CD4-positive, alpha-beta T cell (primary cell): ENCODE data around the gene SPIB. TPM values are rescaled to one million over a fixed set of nuclear protein-coding genes. Genes with fewer than 3 reads are reported as not detected.
A peak's percentile ranks its signal among the peaks of the same experiment; 100 is the strongest.

Source experiments
- ATAC-seq: fragments of 200-7000 bp; cut with Tn5 transposase; one replicate; pipeline ENCODE4 v1.10.0; 2022; ENCODE audit warnings: mild to moderate bottlenecking; ENCODE audit not compliant: poor library complexity
- CTCF ChIA-PET: fragments of 350-600 bp; sonication (Branson Sonifier 250); formaldehyde crosslinking; loops from one replicate; lab custom pipeline; 2021; ENCODE audit warnings: antibody characterized with exemption, inconsistent platforms; lab: Charles Lee
- POLR2A ChIA-PET: fragments of 350-600 bp; sonication (Branson Sonifier 250); formaldehyde crosslinking; loops from one replicate; lab custom pipeline; 2021; ENCODE audit warnings: antibody characterized with exemption, inconsistent platforms; lab: Charles Lee
- DNase-seq, 14 experiments: peaks; one replicate each; pipeline ENCODE4 v3.0.0-alpha.2; 2013 to 2020; ENCODE audit warnings: mixed read lengths in 2 of 14
- H3K27ac ChIP-seq, 2 donors: one replicate each; pipeline versions ENCODE4 v1.5.1 to v1.7.0; 2013; ENCODE audit warnings: low read length in 2 of 2, low read depth in 1 of 2, mild to moderate bottlenecking in 1 of 2
- H3K27me3 ChIP-seq, 2 experiments: 1 replicate in 1 of 2; 2 replicates in 1 of 2; pipeline versions ENCODE4 v1.6.1 to v1.7.0; 2013; ENCODE audit warnings: low read length in 2 of 2, control low read depth in 1 of 2, mild to moderate bottlenecking in 1 of 2, moderate library complexity in 1 of 2; ENCODE audit not compliant: insufficient read depth in 2 of 2, control insufficient read depth in 1 of 2
- H3K36me3 ChIP-seq: one replicate; pipeline ENCODE4 v1.6.1; 2013; ENCODE audit warnings: low read length, control low read depth; ENCODE audit not compliant: insufficient read depth
- H3K4me1 ChIP-seq: one replicate; pipeline ENCODE4 v1.6.1; 2013; ENCODE audit warnings: low read length, control low read depth; ENCODE audit not compliant: insufficient read depth
- H3K4me3 ChIP-seq: one replicate; pipeline ENCODE4 v1.5.1; 2013; ENCODE audit warnings: mild to moderate bottlenecking, low read length, moderate library complexity
- H3K9me3 ChIP-seq, 2 experiments: 1 replicate in 1 of 2; 2 replicates in 1 of 2; pipeline versions ENCODE4 v1.6.1 to v1.7.0; 2013; ENCODE audit warnings: low read length in 2 of 2, mild to moderate bottlenecking in 2 of 2, control low read depth in 1 of 2, moderate library complexity in 1 of 2; ENCODE audit not compliant: control insufficient read depth in 1 of 2, insufficient read depth in 1 of 2
- H3K27ac Mint-ChIP-seq: one replicate; pipeline ENCODE4 v1.8.0; 2020; ENCODE audit warnings: mixed read lengths
- H3K27me3 Mint-ChIP-seq: one replicate; pipeline ENCODE4 v1.8.0; 2021; ENCODE audit warnings: mixed read lengths
- H3K36me3 Mint-ChIP-seq: one replicate; pipeline ENCODE4 v1.8.0; 2021; ENCODE audit warnings: low read depth, mixed read lengths
- H3K4me1 Mint-ChIP-seq: one replicate; pipeline ENCODE4 v1.8.0; 2021; ENCODE audit warnings: low read depth, mixed read lengths
- H3K4me3 Mint-ChIP-seq: one replicate; pipeline ENCODE4 v1.8.0; 2020; ENCODE audit warnings: mild to moderate bottlenecking, mixed read lengths
- H3K9me3 Mint-ChIP-seq: one replicate; pipeline ENCODE4 v1.8.0; 2020; ENCODE audit warnings: mixed read lengths
- intact Hi-C, 2 experiments: fragments of 100-400 bp; cut with DNase I in 1 of 2; cut with micrococcal nuclease in 1 of 2; formaldehyde crosslinking; loops; one replicate each; pipeline versions ENCODE4 v1.15.1 to v1.9.0; 2023 to 2025; cut with DNase I, micrococcal nuclease
- total RNA-seq, 174 experiments: library from RNA in 2 of 174; stranded (reverse) in 2 of 174; gene quantifications; one replicate each; pipeline ENCODE4 v1.2.3 and lab custom pipeline; 2021 to 2026
- TF ChIP-seq, protein P1 (sequence below): fragments of 200-600 bp; IDR thresholded peaks from one replicate; pipeline ENCODE4 v1.8.0; 2022; ENCODE audit warnings: antibody characterized with exemption, mild to moderate bottlenecking

Gene SPIB
- total RNA-seq, 2 experiments from 2014 or later, result 0.42 to 0.52 TPM

DNA sequence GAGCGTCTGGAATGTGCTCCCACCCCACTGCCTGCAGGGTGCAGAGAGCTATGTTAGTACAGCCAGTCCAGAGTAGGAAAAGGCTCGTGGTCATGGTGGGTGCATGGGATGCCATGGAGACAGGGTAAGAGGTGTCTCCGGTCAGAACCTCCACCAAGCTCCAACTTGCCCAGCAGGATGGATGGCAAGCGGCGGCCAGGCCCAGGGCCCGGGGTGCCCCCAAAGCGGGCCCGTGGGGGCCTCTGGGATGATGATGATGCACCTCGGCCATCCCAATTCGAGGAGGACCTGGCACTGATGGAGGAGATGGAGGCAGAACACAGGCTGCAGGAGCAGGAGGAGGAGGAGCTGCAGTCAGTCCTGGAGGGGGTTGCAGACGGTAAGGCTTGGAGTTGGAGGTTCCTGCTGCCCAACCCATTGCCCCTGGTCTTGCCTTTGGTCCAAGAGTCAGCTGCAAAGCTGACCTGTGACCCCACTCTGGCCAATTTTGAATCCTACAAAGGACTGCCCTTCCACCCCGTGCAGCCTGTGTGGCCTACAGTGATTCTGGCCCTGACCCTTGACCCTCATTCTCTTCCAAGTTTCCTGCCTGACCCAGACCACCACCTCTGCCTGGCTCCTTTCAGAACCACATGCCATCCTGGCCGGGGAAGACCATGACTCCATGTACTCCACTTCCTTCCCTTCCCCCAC is 19.9 kb upstream of the SPIB start:
- H3K4me3 ChIP-seq, result no peak overlapping the region
- no peaks in the 10 kb centered on the region for H3K27me3 Mint-ChIP-seq
- H3K4me1 Mint-ChIP-seq, result no peaks in the 10 kb centered on the region
- intact Hi-C loops, result no loop called here
- no peaks in the 10 kb centered on the region for H3K9me3 Mint-ChIP-seq
- no peak overlapping the region for H3K27ac ChIP-seq
- peaks cover 23% of the 10 kb centered on the region for H3K36me3 Mint-ChIP-seq
- H3K4me3 Mint-ChIP-seq, result no peak overlapping the region
- CTCF ChIA-PET, result no interaction called here
- no peaks in the 10 kb centered on the region for H3K4me1 ChIP-seq
- POLR2A ChIA-PET, result no interaction called here
- no peaks in the 10 kb centered on the region for H3K27me3 ChIP-seq
- TF ChIP-seq, protein P1, sequence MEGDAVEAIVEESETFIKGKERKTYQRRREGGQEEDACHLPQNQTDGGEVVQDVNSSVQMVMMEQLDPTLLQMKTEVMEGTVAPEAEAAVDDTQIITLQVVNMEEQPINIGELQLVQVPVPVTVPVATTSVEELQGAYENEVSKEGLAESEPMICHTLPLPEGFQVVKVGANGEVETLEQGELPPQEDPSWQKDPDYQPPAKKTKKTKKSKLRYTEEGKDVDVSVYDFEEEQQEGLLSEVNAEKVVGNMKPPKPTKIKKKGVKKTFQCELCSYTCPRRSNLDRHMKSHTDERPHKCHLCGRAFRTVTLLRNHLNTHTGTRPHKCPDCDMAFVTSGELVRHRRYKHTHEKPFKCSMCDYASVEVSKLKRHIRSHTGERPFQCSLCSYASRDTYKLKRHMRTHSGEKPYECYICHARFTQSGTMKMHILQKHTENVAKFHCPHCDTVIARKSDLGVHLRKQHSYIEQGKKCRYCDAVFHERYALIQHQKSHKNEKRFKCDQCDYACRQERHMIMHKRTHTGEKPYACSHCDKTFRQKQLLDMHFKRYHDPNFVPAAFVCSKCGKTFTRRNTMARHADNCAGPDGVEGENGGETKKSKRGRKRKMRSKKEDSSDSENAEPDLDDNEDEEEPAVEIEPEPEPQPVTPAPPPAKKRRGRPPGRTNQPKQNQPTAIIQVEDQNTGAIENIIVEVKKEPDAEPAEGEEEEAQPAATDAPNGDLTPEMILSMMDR, result no peak
- DNase-seq (no peak), ATAC-seq (no peak)
- peaks cover 16% of the 10 kb centered on the region for H3K36me3 ChIP-seq
- no peaks in the 10 kb centered on the region for H3K9me3 ChIP-seq
- H3K27ac Mint-ChIP-seq, result no peak overlapping the region

DNA sequence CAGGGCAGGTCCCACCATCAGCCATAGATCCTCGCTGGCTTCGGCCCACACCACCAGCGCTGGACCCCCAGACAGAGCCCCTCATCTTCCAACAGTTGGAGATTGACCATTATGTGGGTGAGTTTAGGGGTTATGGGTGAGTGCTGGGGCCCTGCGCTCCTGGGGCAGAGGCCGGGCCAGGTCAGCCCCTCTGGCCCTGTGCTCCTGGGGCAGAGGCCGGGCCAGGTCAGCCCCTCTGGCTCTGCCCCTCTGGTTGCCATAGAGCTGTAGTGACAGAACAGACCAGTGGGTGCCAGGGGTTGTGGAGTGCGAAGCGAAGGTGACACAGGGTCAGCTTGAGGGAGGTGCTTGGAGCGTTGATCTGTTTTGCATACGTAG is 19.4 kb upstream of the SPIB start:
- Histone ChIP-seq H3K4me1 (no peaks in the 10 kb centered on the region), H3K27me3 (no peaks in the 10 kb centered on the region), H3K27ac (no peak overlapping the region), H3K4me3 (no peak overlapping the region), H3K36me3 (peaks cover 16% of the 10 kb centered on the region), H3K9me3 (no peaks in the 10 kb centered on the region)
- intact Hi-C loops, result no loop called here
- TF ChIP-seq, protein P1, result no peak
- ATAC-seq, result no peak
- ChIA-PET POLR2A (no interaction called here), CTCF (no interaction called here)
- Mint-ChIP-seq H3K4me3 (no peak overlapping the region), H3K27ac (no peak overlapping the region), H3K36me3 (peaks cover 23% of the 10 kb centered on the region), H3K9me3 (no peaks in the 10 kb centered on the region), H3K27me3 (no peaks in the 10 kb centered on the region), H3K4me1 (no peaks in the 10 kb centered on the region)
- no peak for DNase-seq

DNA sequence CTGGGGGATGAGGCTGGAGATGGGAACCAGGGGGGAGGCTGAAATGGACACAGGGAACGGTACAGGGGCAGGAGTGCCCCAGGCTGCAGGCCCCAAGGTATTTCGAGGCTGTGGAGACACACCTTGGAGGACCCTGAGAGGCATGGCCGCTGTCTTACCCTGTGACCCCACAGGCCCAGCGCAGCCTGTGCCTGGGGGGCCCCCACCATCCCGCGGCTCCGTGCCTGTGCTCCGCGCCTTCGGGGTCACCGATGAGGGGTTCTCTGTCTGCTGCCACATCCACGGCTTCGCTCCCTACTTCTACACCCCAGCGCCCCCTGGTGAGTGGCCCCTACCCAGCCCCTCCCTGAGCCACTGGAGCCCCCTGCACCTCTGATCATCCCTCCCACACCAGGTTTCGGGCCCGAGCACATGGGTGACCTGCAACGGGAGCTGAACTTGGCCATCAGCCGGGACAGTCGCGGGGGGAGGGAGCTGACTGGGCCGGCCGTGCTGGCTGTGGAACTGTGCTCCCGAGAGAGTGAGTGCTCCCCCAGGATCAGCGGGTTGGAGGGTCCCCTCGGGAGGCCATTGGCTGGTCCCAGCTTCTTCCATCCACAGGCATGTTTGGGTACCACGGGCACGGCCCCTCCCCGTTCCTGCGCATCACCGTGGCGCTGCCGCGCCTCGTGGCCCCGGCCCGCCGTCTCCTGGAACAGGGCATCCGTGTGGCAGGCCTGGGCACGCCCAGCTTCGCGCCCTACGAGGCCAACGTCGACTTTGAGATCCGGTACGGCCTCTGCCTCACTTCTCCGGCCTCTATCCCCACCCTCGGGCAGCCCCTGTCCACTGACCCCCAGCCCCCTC is 16.9 kb upstream of the SPIB start:
- H3K4me1 Mint-ChIP-seq, result no peaks in the 10 kb centered on the region
- no peak overlapping the region for H3K4me3 Mint-ChIP-seq
- H3K36me3 ChIP-seq, result peaks cover 22% of the 10 kb centered on the region
- H3K4me1 ChIP-seq, result no peaks in the 10 kb centered on the region
- POLR2A ChIA-PET, result no interaction called here
- no peak overlapping the region for H3K27ac ChIP-seq
- H3K9me3 Mint-ChIP-seq, result no peaks in the 10 kb centered on the region
- no peak overlapping the region for H3K4me3 ChIP-seq
- H3K36me3 Mint-ChIP-seq, result peaks cover 37% of the 10 kb centered on the region
- DNase-seq (peak in 1 of 14 experiments; percentile 22), ATAC-seq (no peak)
- no peaks in the 10 kb centered on the region for H3K9me3 ChIP-seq
- intact Hi-C loops, result no loop called here
- no peak overlapping the region for H3K27ac Mint-ChIP-seq
- TF ChIP-seq, protein P1, result no peak
- CTCF ChIA-PET, result interaction anchor here (1.1 kb wide), 1 partner anchor 33 kb away, joined by 3 read pairs; no protein-coding TSS in a partner anchor
- no peaks in the 10 kb centered on the region for H3K27me3 Mint-ChIP-seq
- no peaks in the 10 kb centered on the region for H3K27me3 ChIP-seq
